SK-N-SH (cell line): ENCODE results near the gene CADM1. TPM values are rescaled to one million over a fixed set of nuclear protein-coding genes. Genes with fewer than 3 reads are reported as not detected.
A peak's percentile ranks its signal among the peaks of the same experiment; 100 is the strongest.

Experiments
- CTCF ChIA-PET: fragments of 300-600, 350-600 bp; formaldehyde crosslinking; extraction: SDS; loops from one replicate; lab custom pipeline; 2021; lab: Yijun Ruan, JAX
- POLR2A ChIA-PET: fragments of 350-600 bp; sonication (Branson Sonifier 250); formaldehyde crosslinking; extraction: SDS; loops from one replicate; lab custom pipeline; 2020; ENCODE audit warnings: antibody characterized with exemption, inconsistent platforms; lab: Yijun Ruan, JAX
- DNase-seq: peaks from one replicate; pipeline ENCODE4 v3.0.0; 2012
- H2AFZ ChIP-seq: fragments of 200-600 bp; sonication (generic); 2 replicates; pipeline ENCODE4 v1.8.1; 2016; ENCODE audit warnings: antibody characterized with exemption, mild to moderate bottlenecking, low read depth
- H3F3A ChIP-seq: fragments of 200-600 bp; sonication (generic); replicated peaks from 2 replicates; pipeline ENCODE3; 2016; ENCODE audit warnings: antibody characterized with exemption, mild to moderate bottlenecking; ENCODE audit not compliant: insufficient read depth
- H3K27ac ChIP-seq, 2 experiments: fragments of 200-500 bp in 1 of 2; fragments of 200-600 bp in 1 of 2; sonication (Bioruptor generic) in 1 of 2; sonication (generic), shearing (Covaris generic) in 1 of 2; 2 replicates each; pipeline versions ENCODE4 v1.5.1 to v1.6.1; 2014 to 2016; ENCODE audit warnings: low read depth in 2 of 2, inconsistent platforms in 1 of 2, low read length in 1 of 2, mild to moderate bottlenecking in 1 of 2, mixed read lengths in 1 of 2
- H3K27me3 ChIP-seq: fragments of 200-600 bp; sonication (generic), shearing (Covaris generic); 2 replicates; pipeline ENCODE4 v1.6.1; 2016; ENCODE audit warnings: mixed run types; ENCODE audit not compliant: insufficient read depth
- H3K36me3 ChIP-seq, 2 experiments: fragments of 200-500 bp in 1 of 2; fragments of 200-600 bp in 1 of 2; sonication (Bioruptor generic) in 1 of 2; sonication (generic) in 1 of 2; replicated peaks in 1 of 2; 2 replicates each; pipeline versions ENCODE3 to v1.5.1; 2014 to 2016; ENCODE audit warnings: low read length in 1 of 2, mild to moderate bottlenecking in 1 of 2; ENCODE audit not compliant: insufficient read depth in 2 of 2, control insufficient read depth in 1 of 2
- H3K4me1 ChIP-seq, 2 experiments: fragments of 200-500 bp in 1 of 2; fragments of 200-600 bp in 1 of 2; sonication (Bioruptor generic) in 1 of 2; sonication (generic), shearing (Covaris generic) in 1 of 2; 2 replicates each; pipeline versions ENCODE4 v1.5.1 to v1.6.1; 2014 to 2016; ENCODE audit warnings: low read depth in 1 of 2, low read length in 1 of 2, mixed run types in 1 of 2; ENCODE audit not compliant: insufficient read depth in 2 of 2, control insufficient read depth in 1 of 2
- H3K4me2 ChIP-seq: fragments of 200-600 bp; sonication (generic), shearing (Covaris generic); 2 replicates; pipeline ENCODE4 v1.6.1; 2017; ENCODE audit warnings: mixed run types
- H3K4me3 ChIP-seq, 2 experiments: fragments of 200-500 bp in 1 of 2; fragments of 200-600 bp in 1 of 2; sonication (Bioruptor generic) in 1 of 2; sonication (generic), shearing (Covaris generic) in 1 of 2; 2 replicates each; pipeline versions ENCODE4 v1.5.1 to v1.8.1; 2014 to 2016; ENCODE audit warnings: low read depth in 2 of 2, inconsistent platforms in 1 of 2, low read length in 1 of 2, mild to moderate bottlenecking in 1 of 2, mixed read lengths in 1 of 2, moderate library complexity in 1 of 2
- H3K79me2 ChIP-seq: fragments of 200-600 bp; sonication (generic); 2 replicates; pipeline ENCODE4 v1.8.1; 2017; ENCODE audit warnings: mild to moderate bottlenecking; ENCODE audit not compliant: insufficient read depth
- H3K9ac ChIP-seq: fragments of 200-600 bp; sonication (generic); 2 replicates; pipeline ENCODE4 v1.6.1; 2017; ENCODE audit warnings: mixed run types
- H3K9me2 ChIP-seq: fragments of 200-600 bp; sonication (generic); 2 replicates; pipeline ENCODE4 v1.6.1; 2017; ENCODE audit warnings: mixed run types
- H3K9me3 ChIP-seq: fragments of 200-600 bp; sonication (generic); 2 replicates; pipeline ENCODE4 v1.6.1; 2017; ENCODE audit warnings: mixed run types, mild to moderate bottlenecking, moderate library complexity
- H4K20me1 ChIP-seq: fragments of 200-600 bp; sonication (generic); 2 replicates; pipeline ENCODE4 v1.6.1; 2017; ENCODE audit warnings: mild to moderate bottlenecking, mixed run types; ENCODE audit not compliant: insufficient read depth
- ELF1 ChIP-seq: IDR thresholded peaks from 2 replicates; pipeline ENCODE4 v1.4.0; 2012
- EP300 ChIP-seq, 2 experiments: IDR thresholded peaks; 2 replicates each; pipeline versions ENCODE4 v1.4.0 to v1.6.1; 2012; ENCODE audit warnings: borderline replicate concordance in 1 of 2, low read depth in 1 of 2, low read length in 1 of 2
- FOSL2 ChIP-seq: IDR thresholded peaks from 2 replicates; pipeline ENCODE4 v1.4.0; 2012; ENCODE audit warnings: low read depth, mild to moderate bottlenecking, moderate library complexity, borderline replicate concordance
- FOXM1 ChIP-seq: IDR thresholded peaks from 2 replicates; pipeline ENCODE4 v1.4.0; 2012; ENCODE audit warnings: low read depth, mild to moderate bottlenecking
- GABPA ChIP-seq: IDR thresholded peaks from 2 replicates; pipeline ENCODE4 v1.4.0; 2012; ENCODE audit warnings: low read depth, mild to moderate bottlenecking
- JUND ChIP-seq: IDR thresholded peaks from 2 replicates; pipeline ENCODE4 v1.4.0; 2012
- RAD21 ChIP-seq: IDR thresholded peaks from 2 replicates; pipeline ENCODE4 v1.6.1; 2012; ENCODE audit warnings: mild to moderate bottlenecking, low read length
- RFX5 ChIP-seq: IDR thresholded peaks from 2 replicates; pipeline ENCODE4 v1.6.1; 2012; ENCODE audit warnings: mild to moderate bottlenecking, improper control_type of control experiment, low read length
- SIN3A ChIP-seq: IDR thresholded peaks from 2 replicates; pipeline ENCODE4 v1.6.1; 2012; ENCODE audit warnings: low read depth, mild to moderate bottlenecking, low read length, moderate library complexity, borderline replicate concordance
- WGBS: methylation state at CpG from one replicate; pipeline ENCODE4 v1.1.6; 2017; ENCODE audit warnings: low lambda C conversion rate; 5-methylcytosine and 5-hydroxymethylcytosine counted together
- polyA plus RNA-seq, 3 experiments: library from polyadenylated mRNA; depleted of rRNA; stranded (reverse); fragments of >200 nt; gene quantifications; 2 replicates each; pipeline ENCODE4 v1.2.3, GENCODE V29; 2012
- TF ChIP-seq, protein P1 (sequence below): IDR thresholded peaks from 2 replicates; pipeline ENCODE4 v1.6.1; 2012; ENCODE audit warnings: mild to moderate bottlenecking, low read depth, low read length, moderate library complexity
- TF ChIP-seq, protein P2 (sequence below): IDR thresholded peaks from 2 replicates; pipeline ENCODE4; 2012
- TF ChIP-seq, protein P3 (sequence below): IDR thresholded peaks from 2 replicates; pipeline ENCODE4 v1.4.0; 2012; ENCODE audit warnings: low read depth, borderline replicate concordance
- TF ChIP-seq, protein P4 (sequence below): fragments of 150-350 bp; IDR thresholded peaks from 2 replicates; pipeline ENCODE4 v1.6.1; 2017; ENCODE audit warnings: antibody characterized with exemption, low read length, low read depth, borderline replicate concordance

The CADM1 gene
- polyA plus RNA-seq, 1 of the 3 experiments (the other 2 are of a cell fraction), result 7.9 TPM

DNA sequence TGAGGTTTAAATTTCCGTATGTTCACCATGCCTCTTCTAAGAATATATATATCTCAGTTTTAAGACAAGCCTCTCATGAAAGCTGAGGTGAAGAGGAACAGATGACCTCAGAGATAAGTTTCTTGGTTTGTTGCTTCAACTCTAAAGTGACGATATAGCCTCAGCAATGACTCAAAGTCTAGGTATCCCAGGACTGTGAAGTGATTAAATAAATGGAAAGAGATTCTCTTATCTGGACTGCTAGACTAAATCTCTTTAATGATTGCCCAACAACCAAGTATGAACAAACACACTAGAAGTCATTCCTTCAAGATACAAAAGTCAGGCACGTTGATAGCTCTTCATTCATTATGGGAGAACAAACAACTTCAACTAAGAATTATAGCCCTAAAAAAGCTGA is 15.3 kb downstream of the CADM1 start:
- no peak for DNase-seq
- Histone ChIP-seq H3K27me3 (no peaks in the 10 kb centered on the region), H3K9ac (no peak overlapping the region), H3K9me2 (no peaks in the 10 kb centered on the region)
- CTCF ChIA-PET, result interaction anchor here (0.6 kb wide), 2 partner anchors 13 to 228 kb away, joined by 3 to 4 read pairs; no protein-coding TSS in a partner anchor
- no peak for TF ChIP-seq EP300 (IDR thresholded peaks at IDR 0.05; ENCODE audit: borderline replicate concordance in 1 of 2, low read depth in 1 of 2, low read length in 1 of 2)
- peak; percentile 22; the same call in 1 of the 2 replicates for TF ChIP-seq JUND
- no peak for TF ChIP-seq SIN3A
- no peak for TF ChIP-seq RFX5
- peak; percentile 33; the same call in 1 of the 2 replicates for TF ChIP-seq FOSL2
- TF ChIP-seq, all 33 proteins: peak for 2
- WGBS, result 12% methylated on average over 3 of the region's 3 CpGs
- H4K20me1 ChIP-seq, result no peaks in the 10 kb centered on the region
- H3K27ac ChIP-seq, result peak overlapping the region in 1 of 2 experiments; percentile 41; a peak in 2 of 4 replicates
- no peak overlapping the region for H3K4me3 ChIP-seq
- no peaks in the 10 kb centered on the region for H3K79me2 ChIP-seq
- 0 out of 2 replicates have a peak overlapping the region, but pooled peaks have one; percentile 20 for H3K4me2 ChIP-seq
- H3F3A ChIP-seq, result peaks cover 5% of the 10 kb centered on the region
- peaks cover 0 to 4% of the 10 kb centered on the region in 2 experiments; a peak in 2 of 4 replicates for H3K4me1 ChIP-seq
- POLR2A ChIA-PET, result interaction anchor here (0.9 kb wide), 1 partner anchor 12 kb away, joined by 3 read pairs; no protein-coding TSS in a partner anchor
- H3K9me3 ChIP-seq, result no peaks in the 10 kb centered on the region
- H2AFZ ChIP-seq, result 0 out of 2 replicates have a peak overlapping the region, but pooled peaks have one; percentile 40
- H3K36me3 ChIP-seq, result no peaks in the 10 kb centered on the region

DNA sequence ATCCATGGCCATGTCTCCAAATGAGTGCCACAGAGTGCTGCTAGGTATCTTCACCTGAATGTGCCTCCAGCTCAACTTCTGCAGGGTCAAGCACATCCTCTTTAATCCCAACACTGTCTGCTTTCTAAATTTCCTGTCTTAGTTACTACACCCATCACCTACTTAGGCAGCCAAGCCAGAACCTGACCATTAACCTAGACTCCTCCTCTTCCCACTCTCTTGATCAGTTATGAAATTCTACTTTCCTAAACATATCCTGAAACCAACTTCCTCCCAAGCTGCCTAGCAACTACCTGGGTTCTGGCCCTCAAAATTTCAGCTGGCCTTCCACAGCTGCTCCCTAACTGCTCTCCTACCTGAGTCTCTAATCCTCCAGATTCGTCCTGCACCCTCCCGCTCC is 22.7 kb downstream of the CADM1 start:
- DNase-seq, result no peak
- Histone ChIP-seq H3K4me3 (no peak overlapping the region), H3K9ac (no peak overlapping the region), H3K27me3 (no peaks in the 10 kb centered on the region), H4K20me1 (no peaks in the 10 kb centered on the region), H3K9me3 (no peaks in the 10 kb centered on the region), H2AFZ (no peak overlapping the region), H3F3A (no peaks in the 10 kb centered on the region), H3K27ac (no peak overlapping the region), H3K36me3 (no peaks in the 10 kb centered on the region), H3K79me2 (no peaks in the 10 kb centered on the region), H3K4me2 (no peak overlapping the region), H3K4me1 (peaks cover 0 to 7% of the 10 kb centered on the region in 2 experiments; a peak in 2 of 4 replicates), H3K9me2 (no peaks in the 10 kb centered on the region)
- ChIA-PET POLR2A (no interaction called here), CTCF (interaction anchor here (1.1 kb wide), 1 partner anchor 14 kb away, joined by 4 read pairs; no protein-coding TSS in a partner anchor)
- no peak for TF ChIP-seq RAD21
- TF ChIP-seq FOSL2, result no peak
- no peak for TF ChIP-seq ELF1
- TF ChIP-seq, protein P1, sequence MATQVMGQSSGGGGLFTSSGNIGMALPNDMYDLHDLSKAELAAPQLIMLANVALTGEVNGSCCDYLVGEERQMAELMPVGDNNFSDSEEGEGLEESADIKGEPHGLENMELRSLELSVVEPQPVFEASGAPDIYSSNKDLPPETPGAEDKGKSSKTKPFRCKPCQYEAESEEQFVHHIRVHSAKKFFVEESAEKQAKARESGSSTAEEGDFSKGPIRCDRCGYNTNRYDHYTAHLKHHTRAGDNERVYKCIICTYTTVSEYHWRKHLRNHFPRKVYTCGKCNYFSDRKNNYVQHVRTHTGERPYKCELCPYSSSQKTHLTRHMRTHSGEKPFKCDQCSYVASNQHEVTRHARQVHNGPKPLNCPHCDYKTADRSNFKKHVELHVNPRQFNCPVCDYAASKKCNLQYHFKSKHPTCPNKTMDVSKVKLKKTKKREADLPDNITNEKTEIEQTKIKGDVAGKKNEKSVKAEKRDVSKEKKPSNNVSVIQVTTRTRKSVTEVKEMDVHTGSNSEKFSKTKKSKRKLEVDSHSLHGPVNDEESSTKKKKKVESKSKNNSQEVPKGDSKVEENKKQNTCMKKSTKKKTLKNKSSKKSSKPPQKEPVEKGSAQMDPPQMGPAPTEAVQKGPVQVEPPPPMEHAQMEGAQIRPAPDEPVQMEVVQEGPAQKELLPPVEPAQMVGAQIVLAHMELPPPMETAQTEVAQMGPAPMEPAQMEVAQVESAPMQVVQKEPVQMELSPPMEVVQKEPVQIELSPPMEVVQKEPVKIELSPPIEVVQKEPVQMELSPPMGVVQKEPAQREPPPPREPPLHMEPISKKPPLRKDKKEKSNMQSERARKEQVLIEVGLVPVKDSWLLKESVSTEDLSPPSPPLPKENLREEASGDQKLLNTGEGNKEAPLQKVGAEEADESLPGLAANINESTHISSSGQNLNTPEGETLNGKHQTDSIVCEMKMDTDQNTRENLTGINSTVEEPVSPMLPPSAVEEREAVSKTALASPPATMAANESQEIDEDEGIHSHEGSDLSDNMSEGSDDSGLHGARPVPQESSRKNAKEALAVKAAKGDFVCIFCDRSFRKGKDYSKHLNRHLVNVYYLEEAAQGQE, result no peak
- TF ChIP-seq, protein P2, sequence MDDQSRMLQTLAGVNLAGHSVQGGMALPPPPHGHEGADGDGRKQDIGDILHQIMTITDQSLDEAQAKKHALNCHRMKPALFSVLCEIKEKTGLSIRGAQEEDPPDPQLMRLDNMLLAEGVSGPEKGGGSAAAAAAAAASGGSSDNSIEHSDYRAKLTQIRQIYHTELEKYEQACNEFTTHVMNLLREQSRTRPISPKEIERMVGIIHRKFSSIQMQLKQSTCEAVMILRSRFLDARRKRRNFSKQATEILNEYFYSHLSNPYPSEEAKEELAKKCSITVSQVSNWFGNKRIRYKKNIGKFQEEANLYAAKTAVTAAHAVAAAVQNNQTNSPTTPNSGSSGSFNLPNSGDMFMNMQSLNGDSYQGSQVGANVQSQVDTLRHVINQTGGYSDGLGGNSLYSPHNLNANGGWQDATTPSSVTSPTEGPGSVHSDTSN, result no peak
- TF ChIP-seq, protein P3, sequence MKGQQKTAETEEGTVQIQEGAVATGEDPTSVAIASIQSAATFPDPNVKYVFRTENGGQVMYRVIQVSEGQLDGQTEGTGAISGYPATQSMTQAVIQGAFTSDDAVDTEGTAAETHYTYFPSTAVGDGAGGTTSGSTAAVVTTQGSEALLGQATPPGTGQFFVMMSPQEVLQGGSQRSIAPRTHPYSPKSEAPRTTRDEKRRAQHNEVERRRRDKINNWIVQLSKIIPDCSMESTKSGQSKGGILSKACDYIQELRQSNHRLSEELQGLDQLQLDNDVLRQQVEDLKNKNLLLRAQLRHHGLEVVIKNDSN, result no peak
- no peak for TF ChIP-seq FOXM1
- no peak for TF ChIP-seq GABPA
- TF ChIP-seq, protein P4, sequence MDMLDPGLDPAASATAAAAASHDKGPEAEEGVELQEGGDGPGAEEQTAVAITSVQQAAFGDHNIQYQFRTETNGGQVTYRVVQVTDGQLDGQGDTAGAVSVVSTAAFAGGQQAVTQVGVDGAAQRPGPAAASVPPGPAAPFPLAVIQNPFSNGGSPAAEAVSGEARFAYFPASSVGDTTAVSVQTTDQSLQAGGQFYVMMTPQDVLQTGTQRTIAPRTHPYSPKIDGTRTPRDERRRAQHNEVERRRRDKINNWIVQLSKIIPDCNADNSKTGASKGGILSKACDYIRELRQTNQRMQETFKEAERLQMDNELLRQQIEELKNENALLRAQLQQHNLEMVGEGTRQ, result no peak
- TF ChIP-seq JUND, result no peak
- WGBS, result 89% methylated on average over 2 of the region's 2 CpGs
